K562 (cell line): Measurements from ENCODE around the gene TNNT3. TPM values are rescaled to one million over a fixed set of nuclear protein-coding genes. Genes with fewer than 3 reads are reported as not detected.

Experiments
- ATAC-seq: fragments of 200-7000 bp; cut with Tn5 transposase; 3 replicates; pipeline ENCODE4 v1.9.1; 2020; ENCODE audit warnings: moderate library complexity
- BruUV-seq: library from RNA; stranded (reverse); fragments of 400-500 nt; replicated peaks from 2 replicates; lab custom pipeline; 2021; lab: Mats Ljungman, UMichigan
- CTCF ChIA-PET: fragments of 300-600 bp; formaldehyde crosslinking; extraction: SDS; loops from one replicate; lab custom pipeline; 2021; ENCODE audit warnings: low intra/inter-chr PET ratio; lab: Yijun Ruan, JAX
- POLR2A ChIA-PET: fragments of 300-600, 350-650 bp; sonication (Branson Sonifier 250); formaldehyde crosslinking; extraction: SDS; loops from one replicate; lab custom pipeline; 2021; ENCODE audit warnings: antibody characterized with exemption, inconsistent platforms; lab: Yijun Ruan, JAX
- DNase-seq, 4 experiments: peaks; one replicate each; pipeline versions ENCODE4 v3.0.0 to v3.0.0-alpha.2; 2011 to 2018; ENCODE audit warnings: low spot score in 3 of 4, mixed read lengths in 3 of 4; ENCODE audit errors: extremely low read depth in 1 of 4
- FAIRE-seq: peaks from 2 replicates; lab custom pipeline; 2011; peaks lifted over from hg19 to GRCh38; lab: Jason Lieb, UNC
- H2AFZ ChIP-seq: 2 replicates; pipeline ENCODE4 v1.6.0; 2011; ENCODE audit warnings: low read depth, low read length, control low read depth, inconsistent platforms
- H3K27ac ChIP-seq: fragments of 200-600 bp; 3 replicates; pipeline ENCODE4 v1.8.0; 2011; ENCODE audit warnings: low read depth, mild to moderate bottlenecking, control low read depth, inconsistent platforms, low read length, moderate library complexity, mixed read lengths; ENCODE audit errors: extremely low read depth
- H3K27me3 ChIP-seq, 2 experiments: fragments of 300-600 bp in 1 of 2; 2 replicates in 1 of 2; 3 replicates in 1 of 2; pipeline versions ENCODE4 v1.6.0 to v1.8.0; 2011; ENCODE audit warnings: inconsistent platforms in 2 of 2, low read length in 2 of 2, mild to moderate bottlenecking in 1 of 2, mixed read lengths in 1 of 2, moderate library complexity in 1 of 2; ENCODE audit not compliant: control insufficient read depth in 2 of 2, insufficient read depth in 2 of 2
- H3K36me3 ChIP-seq: fragments of 300-600 bp; 3 replicates; pipeline ENCODE4 v1.8.0; 2011; ENCODE audit warnings: mild to moderate bottlenecking, low read length, inconsistent platforms; ENCODE audit not compliant: control insufficient read depth, insufficient read depth
- H3K4me1 ChIP-seq, 2 experiments: fragments of 200-600 bp in 1 of 2; replicated peaks in 1 of 2; 2 replicates in 1 of 2; 3 replicates in 1 of 2; pipeline versions ENCODE4 v1.5.1 to v1.8.0; 2011; ENCODE audit warnings: inconsistent platforms in 2 of 2, low read length in 2 of 2, mild to moderate bottlenecking in 1 of 2, mixed read lengths in 1 of 2, moderate library complexity in 1 of 2; ENCODE audit not compliant: control insufficient read depth in 2 of 2, insufficient read depth in 2 of 2
- H3K4me2 ChIP-seq: 2 replicates; pipeline ENCODE4 v1.6.1; 2011; ENCODE audit warnings: low read length, control low read depth, inconsistent platforms, mixed read lengths; ENCODE audit not compliant: insufficient read depth
- H3K4me3 ChIP-seq: fragments of 200-600 bp; sonication (generic), shearing (Covaris generic); 2 replicates; pipeline ENCODE4 v1.5.1; 2016; ENCODE audit warnings: control low read depth, inconsistent platforms
- H3K79me2 ChIP-seq: fragments of 200-600 bp; 3 replicates; pipeline ENCODE4 v1.8.0; 2011; ENCODE audit warnings: low read length, inconsistent platforms; ENCODE audit not compliant: control insufficient read depth, insufficient read depth
- H3K9ac ChIP-seq, 2 experiments: 2 replicates each; pipeline versions ENCODE4 v1.6.0 to v1.6.1; 2011; ENCODE audit warnings: low read depth in 2 of 2, low read length in 2 of 2, control low read depth in 1 of 2, inconsistent platforms in 1 of 2, mild to moderate bottlenecking in 1 of 2, mixed read lengths in 1 of 2; ENCODE audit not compliant: insufficient read depth in 1 of 2
- H3K9me1 ChIP-seq: one replicate; pipeline ENCODE4 v1.6.0; 2011; ENCODE audit warnings: inconsistent platforms, mild to moderate bottlenecking, low read length, moderate library complexity; ENCODE audit not compliant: control insufficient read depth, insufficient read depth
- H3K9me3 ChIP-seq: replicated peaks from 2 replicates; pipeline ENCODE4 v1.5.1; 2011; ENCODE audit warnings: low read depth, low read length, inconsistent platforms; ENCODE audit not compliant: control insufficient read depth, insufficient read depth
- H4K20me1 ChIP-seq: replicated peaks from 2 replicates; pipeline ENCODE4 v1.6.1; 2011; ENCODE audit warnings: low read length, inconsistent platforms, mixed read lengths; ENCODE audit not compliant: control insufficient read depth, insufficient read depth
- AFF1 ChIP-seq, 2 experiments: fragments of 450-650 bp; IDR thresholded peaks; 2 replicates each; pipeline ENCODE4 v1.6.1; 2018; ENCODE audit warnings: mild to moderate bottlenecking in 2 of 2, low read depth in 1 of 2; ENCODE audit not compliant: partially characterized antibody in 2 of 2
- ARID3A ChIP-seq: IDR thresholded peaks from 2 replicates; pipeline ENCODE4 v1.6.1; 2012; ENCODE audit warnings: low read depth, low read length, improper control_type of control experiment, borderline replicate concordance
- ATF7 ChIP-seq: fragments of 450-650 bp; IDR thresholded peaks from 2 replicates; pipeline ENCODE4 v1.7.1; 2014; ENCODE audit warnings: mild to moderate bottlenecking, moderate library complexity
- DIDO1 ChIP-seq: fragments of 450-650 bp; IDR thresholded peaks from 2 replicates; pipeline ENCODE4 v1.6.1; 2016; ENCODE audit warnings: low read depth, missing biosample characterization, missing genetic modification characterization
- NFIC ChIP-seq: fragments of 450-650 bp; IDR thresholded peaks from 2 replicates; pipeline ENCODE4 v1.6.1; 2017; ENCODE audit warnings: mild to moderate bottlenecking, inconsistent platforms
- RBM14 ChIP-seq: fragments of 200-400 bp; formaldehyde crosslinking; IDR thresholded peaks from 2 replicates; pipeline ENCODE4 v1.6.1; 2018; ENCODE audit warnings: low read depth, mild to moderate bottlenecking, low read length, moderate library complexity, borderline replicate concordance; ENCODE audit not compliant: insufficient read depth
- RNF219 ChIP-seq: fragments of 250-450 bp; sonication (Bioruptor Pico); IDR thresholded peaks from 2 replicates; pipeline ENCODE4 v1.5.0; 2022; ENCODE audit warnings: mild to moderate bottlenecking
- SMARCA5 ChIP-seq: fragments of 450-650 bp; IDR thresholded peaks from 2 replicates; pipeline ENCODE4 v1.6.1; 2016
- SOX6 ChIP-seq: fragments of 450-650 bp; IDR thresholded peaks from 2 replicates; pipeline ENCODE4 v1.6.1; 2014; ENCODE audit warnings: mild to moderate bottlenecking
- THAP7 ChIP-seq: fragments of 250-450 bp; sonication (Bioruptor Pico); IDR thresholded peaks from 2 replicates; pipeline ENCODE4 v1.5.0; 2021
- VEZF1 ChIP-seq: fragments of 200-800 bp; sonication (Bioruptor generic); IDR thresholded peaks from 2 replicates; pipeline ENCODE4 v1.6.1; 2017; ENCODE audit warnings: missing genetic modification characterization, missing compliant biosample characterization
- ZBTB1 ChIP-seq: sonication (generic); formaldehyde crosslinking; IDR thresholded peaks from 2 replicates; pipeline ENCODE4 v1.8.1; 2023; ENCODE audit warnings: missing genetic modification reagents, low read depth, mild to moderate bottlenecking, borderline replicate concordance
- ZNF282 ChIP-seq: sonication (generic); formaldehyde crosslinking; IDR thresholded peaks from 2 replicates; pipeline ENCODE4 v1.8.1; 2023; ENCODE audit warnings: missing genetic modification reagents
- WGBS: fragments of 100-300 bp; shearing (Covaris generic); methylation state at CpG from one replicate; pipeline ENCODE4 v1.1.6; 2016; ENCODE audit warnings: low coverage, mixed read lengths; ENCODE audit not compliant: insufficient coverage; ENCODE audit errors: missing lambda C conversion rate; 5-methylcytosine and 5-hydroxymethylcytosine counted together
- in situ Hi-C: fragments of 300-500 bp; cut with MboI; formaldehyde crosslinking; loops from 4 replicates; pipeline ENCODE4 v1.15.0; 2018; ENCODE audit warnings: inconsistent platforms, mixed read lengths
- intact Hi-C: fragments of 100-400 bp; cut with micrococcal nuclease; formaldehyde crosslinking; loops from 2 replicates; pipeline ENCODE4 v1.14.2; 2022
- polyA plus RNA-seq, 8 experiments: library from polyadenylated mRNA; depleted of rRNA in 4 of 8; stranded (reverse) in 5 of 8; unstranded in 3 of 8; fragments of >200 nt; fragmentation: Nextera tagmentation in 2 of 8; fragmentation: Illumina TruSeq in 1 of 8; extraction: Ambion mirVana in 2 of 8; extraction: Trizol in 1 of 8; gene quantifications; 2 replicates each; pipeline versions ENCODE4 v1.2.1 to v1.2.3, GENCODE V29; 2011 to 2014; ENCODE audit warnings: inconsistent platforms in 1 of 8, missing spikeins in 1 of 8
- total RNA-seq, 7 experiments: library from RNA; depleted of rRNA in 6 of 7; stranded (reverse); fragments of >200 nt in 6 of 7; fragmentation: Illumina TruSeq in 2 of 7; extraction: Trizol in 2 of 7; gene quantifications; 2 replicates each; pipeline versions ENCODE4 v1.2.1 to v1.2.3, GENCODE V29; 2011 to 2021; ENCODE audit warnings: low replicate concordance in 1 of 7

TNNT3 gene
- total and polyA plus RNA-seq, 9 of the 15 experiments (the other 6 are each of a cell fraction or from before 2014, with no cell fraction given), result 0.10 TPM; not detected in 8

GRCh38 chr11:1949922-1950321, 30.4 kb downstream of the TNNT3 start:
- Histone ChIP-seq H3K4me1 (no peaks in the 10 kb centered on the region), H3K9me3 (no peaks in the 10 kb centered on the region), H3K9ac (no peak overlapping the region), H3K4me2 (no peak overlapping the region), H3K36me3 (no peaks in the 10 kb centered on the region), H3K27ac (no peak overlapping the region), H2AFZ (no peak overlapping the region), H3K9me1 (no peaks in the 10 kb centered on the region), H3K79me2 (no peaks in the 10 kb centered on the region), H3K4me3 (no peak overlapping the region), H3K27me3 (no peaks in the 10 kb centered on the region), H4K20me1 (no peaks in the 10 kb centered on the region)
- no CpG with 5 or more reads among the region's 15 CpGs for WGBS
- in situ Hi-C loops (no loop called here), intact Hi-C loops (no loop called here)
- FAIRE-seq (no peak), ATAC-seq (no peak), DNase-seq (no peak)
- no TSS peak for BruUV-seq
- ChIA-PET POLR2A (interaction anchor here (1.1 kb wide), 1 partner anchor 11 kb away, joined by 3 read pairs; no protein-coding TSS in a partner anchor), CTCF (interaction anchor here (3.3 kb wide), 1 partner anchor 52 kb away, joined by 25 read pairs; no protein-coding TSS in a partner anchor)
- TF ChIP-seq THAP7 (CRISPR knock-in tag) (no peak), VEZF1 (CRISPR knock-in tag) (no peak), ATF7 (no peak), ARID3A (no peak), SOX6 (no peak), AFF1 (IDR thresholded peaks at IDR 0.05; ENCODE audit: low read depth in 1 of 2, partially characterized antibody in 2 of 2) (no peak), RNF219 (CRISPR knock-in tag) (no peak), SMARCA5 (no peak), DIDO1 (tag) (no peak), ZBTB1 (no peak), ZNF282 (no peak), NFIC (no peak), RBM14 (no peak)
